ENCODE results near the gene CT45A3. TPM values are rescaled to one million over a fixed set of nuclear protein-coding genes. Genes with fewer than 3 reads are reported as not detected.
A peak's percentile ranks its signal among the peaks of the same experiment; 100 is the strongest.
"Not testable (repeated sequence)": the region's sequence is repeated elsewhere in the genome, so short reads cannot be mapped to it uniquely, and the experiment has no call there.

Gene CT45A3
- total RNA-seq (2022): not detected in 2 replicates
- not detected for Bru-seq, nascent RNA
- BruChase-seq, experiment 1, labeled RNA remaining after a 2-hour chase: not detected
- BruChase-seq, experiment 2, labeled RNA remaining after a 6-hour chase: percentile 9 among the genes with signal in this experiment
- long read RNA-seq: 0 reads

DNA sequence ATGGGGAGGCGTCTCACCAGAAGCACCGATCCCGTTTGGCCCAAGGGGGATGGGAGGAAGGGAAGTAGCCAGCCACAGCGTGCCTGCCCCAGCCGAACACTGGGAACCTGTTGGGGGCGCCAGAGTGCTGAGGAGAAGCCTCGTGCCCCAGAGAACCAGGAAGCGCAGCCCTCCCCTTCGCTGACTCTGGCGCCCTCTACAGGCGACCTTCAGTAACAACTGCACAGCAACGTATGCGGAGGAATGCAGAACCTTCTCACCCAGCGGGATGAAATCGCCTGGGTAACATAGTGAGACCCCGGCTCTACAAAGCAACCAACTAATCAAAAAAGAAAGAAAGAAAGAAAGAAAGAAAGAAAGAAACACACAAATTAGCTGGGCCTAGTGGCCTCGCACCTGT is at the start of gene CT45A3:
TSS of gene CT45A3 (minus strand) at position 101 of the 400 bp plus-strand sequence. CDS start 3,747 bp downstream, outside the sequence.
- CTCF ChIA-PET; H3K27me3 ChIP-seq (replicated peaks; ENCODE audit: control insufficient read depth, insufficient read depth, low read length); H3K4me1 ChIP-seq; H3K36me3 Mint-ChIP-seq (ENCODE audit: insufficient read depth, unreplicated experiment); H3K27me3 Mint-ChIP-seq (ENCODE audit: insufficient read depth, unreplicated experiment); H3K36me3 ChIP-seq (ENCODE audit: control insufficient read depth, insufficient read depth, low read length); intact Hi-C loops (cut with micrococcal nuclease; ENCODE audit: unreplicated experiment); H3K4me1 Mint-ChIP-seq (ENCODE audit: low read depth, unreplicated experiment); H3K4me3 Mint-ChIP-seq (ENCODE audit: unreplicated experiment); DNase-seq; H3K4me3 ChIP-seq (ENCODE audit: low read depth, low read length); H3K9me3 Mint-ChIP-seq (ENCODE audit: unreplicated experiment); POLR2A ChIA-PET; H3K9me3 ChIP-seq; H3K27ac Mint-ChIP-seq (ENCODE audit: unreplicated experiment); BruUV-seq (replicated peaks): not testable (repeated sequence)

- intact Hi-C loops (cut with micrococcal nuclease; ENCODE audit: unreplicated experiment): not testable (repeated sequence)
Observed at GRCh38 chrX:135802687-135803086, 34.7 kb upstream of the CT45A3 start, which contains the start of gene CT45A6. Gene CT45A6, minus strand, starts transcription at chrX:135802787. Its CDS starts 3,794 bp downstream, at chrX:135798993.

DNA sequence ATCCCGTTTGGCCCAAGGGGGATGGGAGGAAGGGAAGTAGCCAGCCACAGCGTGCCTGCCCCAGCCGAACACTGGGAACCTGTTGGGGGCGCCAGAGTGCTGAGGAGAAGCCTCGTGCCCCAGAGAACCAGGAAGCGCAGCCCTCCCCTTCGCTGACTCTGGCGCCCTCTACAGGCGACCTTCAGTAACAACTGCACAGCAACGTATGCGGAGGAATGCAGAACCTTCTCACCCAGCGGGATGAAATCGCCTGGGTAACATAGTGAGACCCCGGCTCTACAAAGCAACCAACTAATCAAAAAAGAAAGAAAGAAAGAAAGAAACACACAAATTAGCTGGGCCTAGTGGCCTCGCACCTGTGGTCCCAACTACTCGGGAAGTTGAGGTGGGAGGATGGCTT is 17.4 kb upstream of the CT45A3 start, which contains the start of gene CT45A5:
TSS of gene CT45A5 (minus strand) at position 101 of the 400 bp plus-strand sequence. CDS start 3,774 bp downstream, outside the sequence.
- H3K27me3 Mint-ChIP-seq (ENCODE audit: insufficient read depth, unreplicated experiment); H3K4me3 ChIP-seq (ENCODE audit: low read depth, low read length); intact Hi-C loops (cut with micrococcal nuclease; ENCODE audit: unreplicated experiment); POLR2A ChIA-PET; CTCF ChIA-PET; H3K36me3 ChIP-seq (ENCODE audit: control insufficient read depth, insufficient read depth, low read length); H3K27me3 ChIP-seq (replicated peaks; ENCODE audit: control insufficient read depth, insufficient read depth, low read length); H3K9me3 Mint-ChIP-seq (ENCODE audit: unreplicated experiment); H3K4me1 Mint-ChIP-seq (ENCODE audit: low read depth, unreplicated experiment); DNase-seq; BruUV-seq (replicated peaks); H3K9me3 ChIP-seq; H3K27ac Mint-ChIP-seq (ENCODE audit: unreplicated experiment); H3K4me1 ChIP-seq; H3K36me3 Mint-ChIP-seq (ENCODE audit: insufficient read depth, unreplicated experiment); H3K4me3 Mint-ChIP-seq (ENCODE audit: unreplicated experiment): not testable (repeated sequence)

More at GRCh38 chrX:135802687-135803086, 34.7 kb upstream of the CT45A3 start, which contains the start of gene CT45A6:
- CTCF ChIA-PET; H3K4me1 Mint-ChIP-seq (ENCODE audit: low read depth, unreplicated experiment); H3K36me3 Mint-ChIP-seq (ENCODE audit: insufficient read depth, unreplicated experiment); H3K27me3 ChIP-seq (replicated peaks; ENCODE audit: control insufficient read depth, insufficient read depth, low read length); POLR2A ChIA-PET; H3K27ac Mint-ChIP-seq (ENCODE audit: unreplicated experiment); H3K36me3 ChIP-seq (ENCODE audit: control insufficient read depth, insufficient read depth, low read length); DNase-seq; H3K9me3 Mint-ChIP-seq (ENCODE audit: unreplicated experiment); H3K27me3 Mint-ChIP-seq (ENCODE audit: insufficient read depth, unreplicated experiment); H3K4me3 Mint-ChIP-seq (ENCODE audit: unreplicated experiment); H3K4me1 ChIP-seq; BruUV-seq (replicated peaks); H3K4me3 ChIP-seq (ENCODE audit: low read depth, low read length); H3K9me3 ChIP-seq: not testable (repeated sequence)

DNA sequence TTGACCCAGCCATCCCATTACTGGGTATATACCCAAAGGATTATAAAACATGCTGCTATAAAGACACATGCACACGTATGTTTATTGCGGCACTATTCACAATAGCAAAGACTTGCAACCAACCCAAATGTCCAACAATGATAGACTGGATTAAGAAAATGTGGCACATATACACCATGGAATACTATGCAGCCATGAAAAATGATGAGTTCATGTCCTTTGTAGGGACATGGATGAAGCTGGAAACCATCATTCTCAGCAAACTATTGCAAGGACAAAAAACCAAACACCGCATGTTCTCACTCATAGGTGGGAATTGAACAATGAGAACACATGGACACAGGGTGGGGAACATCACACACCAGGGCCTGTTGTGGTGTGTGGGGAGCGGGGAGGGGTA is 23.3 kb downstream of the CT45A3 start:
- CTCF ChIA-PET; H3K9me3 Mint-ChIP-seq (ENCODE audit: unreplicated experiment); H3K27ac Mint-ChIP-seq (ENCODE audit: unreplicated experiment): not testable (repeated sequence)

DNA sequence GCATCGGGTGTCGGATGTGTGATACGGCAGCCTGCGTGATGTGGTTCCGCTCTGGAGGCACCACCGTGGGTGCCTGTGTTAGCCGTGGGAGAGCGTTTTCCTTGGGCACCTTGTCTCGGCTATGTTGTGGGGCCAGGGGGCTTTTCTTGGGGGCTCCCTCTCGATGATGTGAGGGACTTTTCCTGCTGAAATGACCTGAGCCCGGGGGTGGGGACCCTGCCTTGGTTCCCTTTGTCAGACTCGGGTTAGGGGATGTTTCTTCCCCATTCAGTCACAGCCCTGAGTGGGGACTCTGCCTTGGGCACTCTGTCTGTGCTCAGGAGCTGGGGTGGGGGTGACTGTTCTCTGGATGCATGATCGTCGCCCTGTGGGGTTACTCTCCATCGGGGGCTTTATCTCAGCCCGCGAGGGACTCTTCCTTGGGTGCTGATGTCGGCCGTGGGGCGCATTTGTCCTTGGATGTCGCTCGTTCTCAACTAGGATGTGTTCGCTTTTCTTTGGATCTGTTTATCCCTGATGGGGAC is 26.7 kb downstream of the CT45A3 start:
- Mint-ChIP-seq H3K36me3 (ENCODE audit: insufficient read depth, unreplicated experiment) (no peaks in the 10 kb centered on the region), H3K4me1 (ENCODE audit: low read depth, unreplicated experiment) (no peaks in the 10 kb centered on the region), H3K27me3 (ENCODE audit: insufficient read depth, unreplicated experiment) (no peaks in the 10 kb centered on the region), H3K9me3 (ENCODE audit: unreplicated experiment) (no peaks in the 10 kb centered on the region), H3K4me3 (ENCODE audit: unreplicated experiment) (no peak overlapping the region), H3K27ac (ENCODE audit: unreplicated experiment) (no peak overlapping the region)
- CTCF ChIA-PET: no interaction called here
- no peak for DNase-seq
- no peak for TF ChIP-seq CTCF (IDR thresholded peaks at IDR 0.05; ENCODE audit: insufficient read depth in 1 of 2, low read depth in 1 of 2, low read length in 1 of 2, severe bottlenecking in 1 of 2, unreplicated experiment in 1 of 2)
- Histone ChIP-seq H3K36me3 (ENCODE audit: control insufficient read depth, insufficient read depth, low read length) (no peaks in the 10 kb centered on the region), H3K9me3 (no peaks in the 10 kb centered on the region), H3K27me3 (replicated peaks; ENCODE audit: control insufficient read depth, insufficient read depth, low read length) (no peaks in the 10 kb centered on the region), H3K4me3 (ENCODE audit: low read depth, low read length) (no peak overlapping the region), H3K4me1 (no peaks in the 10 kb centered on the region)
- intact Hi-C loops (cut with micrococcal nuclease; ENCODE audit: unreplicated experiment): no loop called here
- no TSS peak for BruUV-seq (replicated peaks)
- POLR2A ChIA-PET: no interaction called here

More for the DNA sequence above, 23.3 kb downstream of the CT45A3 start:
- DNase-seq; H3K4me3 ChIP-seq (ENCODE audit: low read depth, low read length); H3K4me1 ChIP-seq; POLR2A ChIA-PET; H3K27me3 Mint-ChIP-seq (ENCODE audit: insufficient read depth, unreplicated experiment); H3K9me3 ChIP-seq; H3K4me1 Mint-ChIP-seq (ENCODE audit: low read depth, unreplicated experiment); H3K36me3 ChIP-seq (ENCODE audit: control insufficient read depth, insufficient read depth, low read length); intact Hi-C loops (cut with micrococcal nuclease; ENCODE audit: unreplicated experiment); H3K4me3 Mint-ChIP-seq (ENCODE audit: unreplicated experiment); H3K36me3 Mint-ChIP-seq (ENCODE audit: insufficient read depth, unreplicated experiment); BruUV-seq (replicated peaks); H3K27me3 ChIP-seq (replicated peaks; ENCODE audit: control insufficient read depth, insufficient read depth, low read length): not testable (repeated sequence)
